GM23248 (cell line): Measurements from ENCODE around the gene UBASH3B.

ENCODE experiments used
- EZH2 ChIP-seq: fragments of 200-600 bp; sonication (generic); IDR thresholded peaks from 2 replicates; pipeline ENCODE4 v1.6.1; 2018; ENCODE audit warnings: antibody characterized with exemption, mild to moderate bottlenecking; ENCODE audit not compliant: insufficient read depth, poor library complexity, severe bottlenecking
- EZH2phosphoT487 ChIP-seq: fragments of 200-600 bp; sonication (generic); IDR thresholded peaks from 2 replicates; pipeline ENCODE4 v1.6.1; 2018; ENCODE audit warnings: antibody characterized with exemption, moderate library complexity, mild to moderate bottlenecking, low read depth; ENCODE audit not compliant: insufficient read depth

- TF ChIP-seq EZH2 (no peak), EZH2phosphoT487 (no peak)
Observed at GRCh38 chr11:122843281-122844141, 188.0 kb downstream of the UBASH3B start.
